Measurements from ENCODE around the gene CTNNA1.
"Not testable (repeated sequence)": the region's sequence is repeated elsewhere in the genome, so short reads cannot be mapped to it uniquely, and the experiment has no call there.

The CTNNA1 gene

GRCh38 chr5:138803935-138804334, 50.7 kb downstream of the CTNNA1 start:
- TF ChIP-seq CTCF (IDR thresholded peaks at IDR 0.05; ENCODE audit: borderline replicate concordance, control extremely low read depth, extremely low read depth, insufficient read depth, missing control alignments) = no peak
- in situ Hi-C loops (cut with MboI; ENCODE audit: low sequenced_read_pairs, unreplicated experiment) = no loop called here
- no peak for DNase-seq (ENCODE audit: low spot score)

GRCh38 chr5:138805096-138805495, 51.9 kb downstream of the CTNNA1 start:
- in situ Hi-C loops (cut with MboI; ENCODE audit: low sequenced_read_pairs, unreplicated experiment) = no loop called here
- TF ChIP-seq CTCF (IDR thresholded peaks at IDR 0.05; ENCODE audit: borderline replicate concordance, control extremely low read depth, extremely low read depth, insufficient read depth, missing control alignments) = no peak
- no peak for DNase-seq (ENCODE audit: low spot score)

- no peak for TF ChIP-seq CTCF (IDR thresholded peaks at IDR 0.05; ENCODE audit: borderline replicate concordance, control extremely low read depth, extremely low read depth, insufficient read depth, missing control alignments)
- in situ Hi-C loops (cut with MboI; ENCODE audit: low sequenced_read_pairs, unreplicated experiment) = no loop called here
- no peak for DNase-seq (ENCODE audit: low spot score)
Measured at GRCh38 chr5:138807182-138807581, 54.0 kb downstream of the CTNNA1 start.

- no peak for DNase-seq (ENCODE audit: low spot score)
- in situ Hi-C loops (cut with MboI; ENCODE audit: low sequenced_read_pairs, unreplicated experiment) = no loop called here
- TF ChIP-seq CTCF (IDR thresholded peaks at IDR 0.05; ENCODE audit: borderline replicate concordance, control extremely low read depth, extremely low read depth, insufficient read depth, missing control alignments) = no peak
Measured at GRCh38 chr5:138809391-138809790, 56.2 kb downstream of the CTNNA1 start.

- DNase-seq (ENCODE audit: low spot score); in situ Hi-C loops (cut with MboI; ENCODE audit: low sequenced_read_pairs, unreplicated experiment): not testable (repeated sequence)
Measured at GRCh38 chr5:138810861-138811260, 57.6 kb downstream of the CTNNA1 start.

- DNase-seq (ENCODE audit: low spot score) = no peak
- in situ Hi-C loops (cut with MboI; ENCODE audit: low sequenced_read_pairs, unreplicated experiment) = no loop called here
- no peak for TF ChIP-seq CTCF (IDR thresholded peaks at IDR 0.05; ENCODE audit: borderline replicate concordance, control extremely low read depth, extremely low read depth, insufficient read depth, missing control alignments)
Measured at GRCh38 chr5:138815529-138815928, 62.3 kb downstream of the CTNNA1 start.

- no peak for TF ChIP-seq CTCF (IDR thresholded peaks at IDR 0.05; ENCODE audit: borderline replicate concordance, control extremely low read depth, extremely low read depth, insufficient read depth, missing control alignments)
- in situ Hi-C loops (cut with MboI; ENCODE audit: low sequenced_read_pairs, unreplicated experiment) = no loop called here
- DNase-seq (ENCODE audit: low spot score) = no peak
Measured at GRCh38 chr5:138817241-138817640, 64.0 kb downstream of the CTNNA1 start.

Data from GM13976 (cell line).